ENCODE results near the gene ZNF423.
A peak's percentile ranks its signal among the peaks of the same experiment; 100 is the strongest.
"Not testable (repeated sequence)": the region's sequence is repeated elsewhere in the genome, so short reads cannot be mapped to it uniquely, and the experiment has no call there.

The ZNF423 gene

GRCh38 chr16:49690778-49691177 is 165.1 kb downstream of the ZNF423 start:
- no peak for DNase-seq

- DNase-seq = no peak
Observed at GRCh38 chr16:49688036-49688697, 167.7 kb downstream of the ZNF423 start.

GRCh38 chr16:49687476-49688002 is 168.4 kb downstream of the ZNF423 start:
- no peak for DNase-seq

- no peak for DNase-seq
Observed at GRCh38 chr16:49684696-49685095, 171.2 kb downstream of the ZNF423 start.

- no peak for DNase-seq
Observed at GRCh38 chr16:49682577-49683165, 173.2 kb downstream of the ZNF423 start.

GRCh38 chr16:49681217-49681883 is 174.6 kb downstream of the ZNF423 start:
- no peak for DNase-seq

- no peak for DNase-seq
Observed at GRCh38 chr16:49679095-49679494, 176.8 kb downstream of the ZNF423 start.

GRCh38 chr16:49677661-49678060 is 178.3 kb downstream of the ZNF423 start:
- DNase-seq = not testable (repeated sequence)

GRCh38 chr16:49675413-49675812 is 180.5 kb downstream of the ZNF423 start:
- DNase-seq = no peak

- no peak for DNase-seq
Observed at GRCh38 chr16:49674990-49675389, 180.9 kb downstream of the ZNF423 start.

GRCh38 chr16:49674351-49674851 is 181.5 kb downstream of the ZNF423 start:
- no peak for DNase-seq

GRCh38 chr16:49673442-49673841 is 182.5 kb downstream of the ZNF423 start:
- DNase-seq = no peak

GRCh38 chr16:49672753-49673152 is 183.2 kb downstream of the ZNF423 start:
- DNase-seq = peak; percentile 90

GRCh38 chr16:49671333-49671732 is 184.6 kb downstream of the ZNF423 start:
- DNase-seq = no peak

GRCh38 chr16:49670627-49671026 is 185.3 kb downstream of the ZNF423 start:
- DNase-seq = no peak

- no peak for DNase-seq
Observed at GRCh38 chr16:49665482-49666230, 190.3 kb downstream of the ZNF423 start.

- DNase-seq = no peak
Observed at GRCh38 chr16:49664221-49665215, 191.4 kb downstream of the ZNF423 start.

- DNase-seq = no peak
Observed at GRCh38 chr16:49663081-49664065, 192.5 kb downstream of the ZNF423 start.

GRCh38 chr16:49662569-49662968 is 193.3 kb downstream of the ZNF423 start:
- no peak for DNase-seq

GRCh38 chr16:49661465-49662187 is 194.3 kb downstream of the ZNF423 start:
- no peak for DNase-seq

Data from NCI-H146 (cell line).